GM19240 (cell line): ENCODE measurements around the gene LSR.
A peak's percentile ranks its signal among the peaks of the same experiment; 100 is the strongest.

Source experiments
- DNase-seq: peaks from one replicate; pipeline ENCODE4 v3.0.0; 2011; ENCODE audit warnings: low spot score; ENCODE audit not compliant: insufficient read length

The LSR gene

GRCh38 chr19:35241417-35241816 lies 7.4 kb upstream of the LSR start:
- no peak for DNase-seq

- no peak for DNase-seq
These were observed 2.2 kb upstream of the LSR start for GRCh38 chr19:35246466-35247092.

GRCh38 chr19:35247526-35248309 lies 1.1 kb upstream of the LSR start:
- peak; percentile 43 for DNase-seq

- DNase-seq: no peak
These were observed 495 bp downstream of the LSR start for GRCh38 chr19:35249146-35249847.

- no peak for DNase-seq
These were observed 1.3 kb downstream of the LSR start for GRCh38 chr19:35249848-35250711.

- DNase-seq: no peak
These were observed 2.7 kb downstream of the LSR start for GRCh38 chr19:35251456-35251855.

GRCh38 chr19:35253316-35254286 lies 4.8 kb downstream of the LSR start:
- no peak for DNase-seq

GRCh38 chr19:35254341-35255297 lies 5.8 kb downstream of the LSR start:
- no peak for DNase-seq

GRCh38 chr19:35256566-35256965 lies 7.8 kb downstream of the LSR start:
- DNase-seq: no peak

GRCh38 chr19:35257113-35257461 lies 8.3 kb downstream of the LSR start:
- DNase-seq: no peak

GRCh38 chr19:35260694-35261304 lies 12.0 kb downstream of the LSR start:
- DNase-seq: no peak

- DNase-seq: no peak
These were observed 12.7 kb downstream of the LSR start for GRCh38 chr19:35261356-35262100.

- no peak for DNase-seq
These were observed 13.4 kb downstream of the LSR start for GRCh38 chr19:35262101-35262761.

GRCh38 chr19:35264268-35265125 lies 15.7 kb downstream of the LSR start:
- no peak for DNase-seq

GRCh38 chr19:35265126-35265899 lies 16.5 kb downstream of the LSR start:
- DNase-seq: no peak
